NOMO-1 treated with DMSO at 0.1 percent for 48 hours (cell line): Measurements from ENCODE around the gene HOXB3.
"Not testable (repeated sequence)": the region's sequence is repeated elsewhere in the genome, so short reads cannot be mapped to it uniquely, and the experiment has no call there.

Experiments used
- DNase-seq: peaks from one replicate; lab custom pipeline; 2025; ENCODE audit not compliant: unreplicated experiment; lab: John Stamatoyannopoulos, UW

The HOXB3 gene

GRCh38 chr17:48530208-48530886, 59.7 kb downstream of the HOXB3 start:
- DNase-seq: no peak

- DNase-seq: no peak
These were observed 60.4 kb downstream of the HOXB3 start for GRCh38 chr17:48529683-48530009.

GRCh38 chr17:48528936-48529682, 60.9 kb downstream of the HOXB3 start:
- no peak for DNase-seq

GRCh38 chr17:48528153-48528935, 61.7 kb downstream of the HOXB3 start:
- DNase-seq: no peak

GRCh38 chr17:48527547-48527932, 62.5 kb downstream of the HOXB3 start:
- no peak for DNase-seq

GRCh38 chr17:48526608-48527546, 63.2 kb downstream of the HOXB3 start:
- no peak for DNase-seq

- no peak for DNase-seq
These were observed 67.0 kb downstream of the HOXB3 start for GRCh38 chr17:48523010-48523409.

- DNase-seq: no peak
These were observed 67.9 kb downstream of the HOXB3 start for GRCh38 chr17:48522031-48522653.

GRCh38 chr17:48520631-48521079, 69.4 kb downstream of the HOXB3 start:
- DNase-seq: no peak

GRCh38 chr17:48519427-48519826, 70.6 kb downstream of the HOXB3 start:
- DNase-seq: no peak

- DNase-seq: no peak
These were observed 72.6 kb downstream of the HOXB3 start for GRCh38 chr17:48517478-48517877.

- no peak for DNase-seq
These were observed 73.8 kb downstream of the HOXB3 start for GRCh38 chr17:48515925-48516900.

- DNase-seq: no peak
These were observed 75.6 kb downstream of the HOXB3 start for GRCh38 chr17:48514477-48514876.

- DNase-seq: no peak
These were observed 76.2 kb downstream of the HOXB3 start for GRCh38 chr17:48513666-48514455.

GRCh38 chr17:48513097-48513496, 76.9 kb downstream of the HOXB3 start:
- DNase-seq: no peak

- DNase-seq: peak; percentile 34
These were observed 79.1 kb downstream of the HOXB3 start for GRCh38 chr17:48510761-48511604.

GRCh38 chr17:48510381-48510760, 79.7 kb downstream of the HOXB3 start:
- no peak for DNase-seq

GRCh38 chr17:48509708-48510107, 80.3 kb downstream of the HOXB3 start:
- DNase-seq: not testable (repeated sequence)
